Measurements from ENCODE around the gene SGK2. TPM values are rescaled to one million over a fixed set of nuclear protein-coding genes. Genes with fewer than 3 reads are reported as not detected.

SGK2 gene
- total RNA-seq, 2 donors from 2014 or later: 1.6 to 5.3 TPM

DNA sequence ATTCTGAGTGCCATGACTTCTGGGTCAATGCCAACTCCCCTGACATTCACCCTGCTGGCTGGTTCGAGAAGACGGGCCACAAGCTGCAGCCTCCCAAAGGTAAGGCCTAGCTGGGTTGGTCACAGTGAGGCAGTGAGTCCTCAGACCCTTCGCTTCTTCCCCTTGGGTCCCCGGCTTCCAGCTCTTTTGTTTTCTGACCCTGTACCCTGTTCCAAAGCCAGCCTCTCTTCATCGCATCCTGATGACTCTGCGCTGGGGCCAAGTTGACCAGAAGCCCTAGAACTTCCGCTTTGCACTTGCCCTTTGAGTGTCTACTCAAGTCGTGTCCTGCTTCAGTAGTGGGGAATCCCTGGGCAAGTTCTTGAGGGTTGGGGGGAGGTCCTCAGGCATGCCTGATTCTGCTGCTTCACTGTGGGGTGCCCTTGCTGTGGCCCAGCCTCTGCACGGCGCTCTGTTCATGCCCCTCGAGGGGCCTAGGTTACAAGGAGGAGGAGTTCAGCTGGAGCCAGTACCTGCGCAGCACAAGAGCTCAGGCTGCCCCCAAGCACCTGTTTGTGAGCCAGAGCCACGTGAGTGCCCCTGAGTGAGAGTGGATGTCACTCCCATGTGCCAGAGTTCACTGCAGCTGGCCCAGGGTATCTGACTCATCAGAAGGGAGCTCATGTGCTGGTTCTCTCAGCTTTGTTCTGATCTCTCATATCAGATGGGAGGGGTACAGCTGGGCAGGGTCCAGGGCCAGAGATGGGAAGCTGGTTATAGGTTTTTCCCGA lies 28.3 kb upstream of the SGK2 start:
- Mint-ChIP-seq H3K36me3 (ENCODE audit: low read depth) (peaks cover 22% of the 10 kb centered on the region), H3K27ac (no peak overlapping the region), H3K4me3 (no peak overlapping the region), H3K4me1 (no peaks in the 10 kb centered on the region), H3K9me3 (no peaks in the 10 kb centered on the region), H3K27me3 (ENCODE audit: insufficient read depth) (no peaks in the 10 kb centered on the region)
- no peak for DNase-seq
- Histone ChIP-seq H3K4me1 (ENCODE audit: control insufficient read depth, insufficient read depth, low read length) (no peaks in the 10 kb centered on the region), H3K36me3 (ENCODE audit: control insufficient read depth, insufficient read depth, low read length) (no peaks in the 10 kb centered on the region), H3K27me3 (ENCODE audit: control insufficient read depth, insufficient read depth, low read length, poor library complexity, severe bottlenecking) (no peaks in the 10 kb centered on the region), H3K9ac (ENCODE audit: extremely low read depth, low read length, poor library complexity, severe bottlenecking) (no peak overlapping the region), H3K4me3 (ENCODE audit: low read length) (no peak overlapping the region), H3K9me3 (ENCODE audit: control insufficient read depth, low read length) (no peaks in the 10 kb centered on the region), H3K27ac (ENCODE audit: low read depth, low read length) (no peak overlapping the region)
- WGBS, 2 experiments (ENCODE audit: insufficient coverage in 1 of 2, insufficient read length in 1 of 2): 92 to 93% methylated on average over 13 to 14 of the region's 14 CpGs
- TF ChIP-seq, protein P1, sequence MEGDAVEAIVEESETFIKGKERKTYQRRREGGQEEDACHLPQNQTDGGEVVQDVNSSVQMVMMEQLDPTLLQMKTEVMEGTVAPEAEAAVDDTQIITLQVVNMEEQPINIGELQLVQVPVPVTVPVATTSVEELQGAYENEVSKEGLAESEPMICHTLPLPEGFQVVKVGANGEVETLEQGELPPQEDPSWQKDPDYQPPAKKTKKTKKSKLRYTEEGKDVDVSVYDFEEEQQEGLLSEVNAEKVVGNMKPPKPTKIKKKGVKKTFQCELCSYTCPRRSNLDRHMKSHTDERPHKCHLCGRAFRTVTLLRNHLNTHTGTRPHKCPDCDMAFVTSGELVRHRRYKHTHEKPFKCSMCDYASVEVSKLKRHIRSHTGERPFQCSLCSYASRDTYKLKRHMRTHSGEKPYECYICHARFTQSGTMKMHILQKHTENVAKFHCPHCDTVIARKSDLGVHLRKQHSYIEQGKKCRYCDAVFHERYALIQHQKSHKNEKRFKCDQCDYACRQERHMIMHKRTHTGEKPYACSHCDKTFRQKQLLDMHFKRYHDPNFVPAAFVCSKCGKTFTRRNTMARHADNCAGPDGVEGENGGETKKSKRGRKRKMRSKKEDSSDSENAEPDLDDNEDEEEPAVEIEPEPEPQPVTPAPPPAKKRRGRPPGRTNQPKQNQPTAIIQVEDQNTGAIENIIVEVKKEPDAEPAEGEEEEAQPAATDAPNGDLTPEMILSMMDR (conservative IDR thresholded peaks at IDR 0.05): peak; percentile 16

DNA sequence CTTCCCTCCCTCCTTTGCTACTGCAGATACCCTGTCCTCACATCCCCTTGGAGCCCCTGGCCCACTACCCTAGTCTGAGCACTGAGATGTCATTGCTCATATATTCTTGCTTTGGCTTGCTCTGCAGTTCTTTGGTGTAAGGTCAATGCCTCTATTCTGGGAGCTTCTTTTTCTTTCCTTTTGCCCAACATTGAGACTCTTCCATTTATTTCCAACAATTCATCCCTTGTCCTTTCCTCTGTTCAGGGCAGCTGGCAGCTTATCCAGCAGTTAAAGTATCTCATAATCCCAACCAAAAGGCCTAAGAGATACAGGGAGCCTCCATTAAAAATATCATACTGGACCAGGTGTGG lies 27.8 kb upstream of the SGK2 start:
- H3K36me3 Mint-ChIP-seq (ENCODE audit: low read depth): peaks cover 22% of the 10 kb centered on the region
- H3K27ac Mint-ChIP-seq: no peak overlapping the region
- Histone ChIP-seq H3K4me3 (ENCODE audit: low read length) (no peak overlapping the region), H3K4me1 (ENCODE audit: control insufficient read depth, insufficient read depth, low read length) (no peaks in the 10 kb centered on the region), H3K36me3 (ENCODE audit: control insufficient read depth, insufficient read depth, low read length) (no peaks in the 10 kb centered on the region), H3K9ac (ENCODE audit: extremely low read depth, low read length, poor library complexity, severe bottlenecking) (no peak overlapping the region), H3K9me3 (ENCODE audit: control insufficient read depth, low read length) (no peaks in the 10 kb centered on the region), H3K27ac (ENCODE audit: low read depth, low read length) (no peak overlapping the region), H3K27me3 (ENCODE audit: control insufficient read depth, insufficient read depth, low read length, poor library complexity, severe bottlenecking) (no peaks in the 10 kb centered on the region)
- no peaks in the 10 kb centered on the region for H3K4me1 Mint-ChIP-seq
- H3K9me3 Mint-ChIP-seq: no peaks in the 10 kb centered on the region
- no peak overlapping the region for H3K4me3 Mint-ChIP-seq
- DNase-seq: no peak
- TF ChIP-seq, protein P1 (conservative IDR thresholded peaks at IDR 0.05): no peak
- H3K27me3 Mint-ChIP-seq (ENCODE audit: insufficient read depth): no peaks in the 10 kb centered on the region

DNA sequence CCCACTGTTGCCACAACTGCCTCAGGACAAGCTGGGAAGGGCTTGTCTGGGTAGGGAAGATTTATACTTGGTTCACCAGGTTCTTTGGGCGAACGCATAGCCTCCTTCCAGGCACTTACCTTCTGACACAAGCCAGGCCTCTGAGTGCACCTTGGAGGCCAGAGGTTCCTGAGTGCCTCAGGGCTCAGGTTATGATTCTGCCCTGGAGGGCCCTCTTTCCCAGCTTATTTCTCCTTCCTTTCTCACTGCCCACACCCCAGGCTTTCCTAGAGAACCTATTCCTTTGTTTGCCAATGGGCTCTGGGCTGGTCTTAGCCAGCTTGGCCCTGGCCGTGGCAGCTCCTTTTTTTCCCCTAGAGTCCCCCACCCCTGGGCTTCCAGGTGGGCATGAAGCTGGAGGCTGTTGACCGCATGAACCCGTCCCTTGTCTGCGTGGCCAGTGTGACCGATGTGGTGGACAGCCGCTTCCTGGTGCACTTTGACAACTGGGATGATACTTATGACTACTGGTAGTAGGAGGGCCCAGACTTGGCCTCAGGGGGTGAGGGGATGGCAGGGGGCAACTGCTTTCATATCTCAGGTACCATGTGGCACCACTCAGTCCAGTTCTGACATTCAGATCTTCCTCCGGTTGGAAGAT lies 26.3 kb upstream of the SGK2 start:
- Histone ChIP-seq H3K27ac (ENCODE audit: low read depth, low read length) (no peak overlapping the region), H3K9ac (ENCODE audit: extremely low read depth, low read length, poor library complexity, severe bottlenecking) (no peak overlapping the region), H3K27me3 (ENCODE audit: control insufficient read depth, insufficient read depth, low read length, poor library complexity, severe bottlenecking) (no peaks in the 10 kb centered on the region), H3K9me3 (ENCODE audit: control insufficient read depth, low read length) (no peaks in the 10 kb centered on the region), H3K4me3 (ENCODE audit: low read length) (no peak overlapping the region), H3K4me1 (ENCODE audit: control insufficient read depth, insufficient read depth, low read length) (no peaks in the 10 kb centered on the region), H3K36me3 (ENCODE audit: control insufficient read depth, insufficient read depth, low read length) (no peaks in the 10 kb centered on the region)
- TF ChIP-seq, protein P1 (conservative IDR thresholded peaks at IDR 0.05): no peak
- no peak overlapping the region for H3K27ac Mint-ChIP-seq
- no peak overlapping the region for H3K4me3 Mint-ChIP-seq
- H3K36me3 Mint-ChIP-seq (ENCODE audit: low read depth): peaks cover 23% of the 10 kb centered on the region
- no peaks in the 10 kb centered on the region for H3K27me3 Mint-ChIP-seq (ENCODE audit: insufficient read depth)
- WGBS, 2 experiments (ENCODE audit: insufficient coverage in 1 of 2, insufficient read length in 1 of 2): 95% methylated on average over 8 to 9 of the region's 9 CpGs
- H3K9me3 Mint-ChIP-seq: no peaks in the 10 kb centered on the region
- no peaks in the 10 kb centered on the region for H3K4me1 Mint-ChIP-seq
- DNase-seq: no peak

Data from endodermal cell (in vitro differentiated cells).